ENCODE measurements around the gene NAB1.
"Not testable (repeated sequence)": the region's sequence is repeated elsewhere in the genome, so short reads cannot be mapped to it uniquely, and the experiment has no call there.

The NAB1 gene, protein sequence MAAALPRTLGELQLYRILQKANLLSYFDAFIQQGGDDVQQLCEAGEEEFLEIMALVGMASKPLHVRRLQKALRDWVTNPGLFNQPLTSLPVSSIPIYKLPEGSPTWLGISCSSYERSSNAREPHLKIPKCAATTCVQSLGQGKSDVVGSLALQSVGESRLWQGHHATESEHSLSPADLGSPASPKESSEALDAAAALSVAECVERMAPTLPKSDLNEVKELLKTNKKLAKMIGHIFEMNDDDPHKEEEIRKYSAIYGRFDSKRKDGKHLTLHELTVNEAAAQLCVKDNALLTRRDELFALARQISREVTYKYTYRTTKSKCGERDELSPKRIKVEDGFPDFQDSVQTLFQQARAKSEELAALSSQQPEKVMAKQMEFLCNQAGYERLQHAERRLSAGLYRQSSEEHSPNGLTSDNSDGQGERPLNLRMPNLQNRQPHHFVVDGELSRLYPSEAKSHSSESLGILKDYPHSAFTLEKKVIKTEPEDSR

DNA sequence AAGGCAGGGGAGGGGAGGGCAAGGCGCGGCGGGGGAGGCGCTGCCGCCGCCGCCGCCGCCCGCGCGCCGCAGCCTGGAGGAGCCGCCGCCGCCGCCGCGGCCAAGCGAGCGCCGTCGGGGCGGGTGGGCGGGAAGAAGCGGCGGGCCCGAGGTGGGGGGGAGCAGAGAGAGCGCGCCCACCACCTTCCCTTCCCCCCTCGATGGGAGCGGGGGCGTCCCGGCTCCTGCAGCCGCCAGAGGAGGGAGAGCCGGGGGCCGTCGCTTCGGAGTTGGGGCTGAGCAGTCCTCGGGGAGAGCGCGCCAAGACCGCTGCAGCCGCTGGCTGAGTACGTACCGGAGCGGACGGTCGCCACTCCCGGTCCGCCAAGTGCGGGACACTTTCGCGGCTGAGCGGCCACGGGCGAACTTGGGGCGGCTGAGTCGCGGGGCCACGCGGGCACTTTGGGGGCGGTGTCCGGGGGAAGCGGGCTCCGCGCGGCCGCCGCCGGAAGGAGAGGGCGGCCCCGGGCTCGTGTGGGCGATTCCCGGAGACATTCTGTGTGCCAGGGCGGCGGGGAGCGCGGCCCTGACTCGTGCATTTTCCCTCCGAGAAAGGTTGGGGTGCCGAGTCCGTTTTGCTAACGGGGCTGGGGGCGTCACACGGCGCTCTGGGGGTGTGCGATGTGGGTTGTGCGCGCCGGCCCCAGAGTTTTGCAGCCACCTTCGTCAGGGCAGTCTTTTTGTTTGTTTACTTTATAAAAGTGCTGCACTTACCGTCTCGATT is at the start of gene NAB1:
Gene NAB1, plus strand, starts transcription at position 49 of the 763 bp plus-strand sequence. CDS start 10,094 bp downstream, outside the sequence.
- peak; percentile 73 for DNase-seq

DNA sequence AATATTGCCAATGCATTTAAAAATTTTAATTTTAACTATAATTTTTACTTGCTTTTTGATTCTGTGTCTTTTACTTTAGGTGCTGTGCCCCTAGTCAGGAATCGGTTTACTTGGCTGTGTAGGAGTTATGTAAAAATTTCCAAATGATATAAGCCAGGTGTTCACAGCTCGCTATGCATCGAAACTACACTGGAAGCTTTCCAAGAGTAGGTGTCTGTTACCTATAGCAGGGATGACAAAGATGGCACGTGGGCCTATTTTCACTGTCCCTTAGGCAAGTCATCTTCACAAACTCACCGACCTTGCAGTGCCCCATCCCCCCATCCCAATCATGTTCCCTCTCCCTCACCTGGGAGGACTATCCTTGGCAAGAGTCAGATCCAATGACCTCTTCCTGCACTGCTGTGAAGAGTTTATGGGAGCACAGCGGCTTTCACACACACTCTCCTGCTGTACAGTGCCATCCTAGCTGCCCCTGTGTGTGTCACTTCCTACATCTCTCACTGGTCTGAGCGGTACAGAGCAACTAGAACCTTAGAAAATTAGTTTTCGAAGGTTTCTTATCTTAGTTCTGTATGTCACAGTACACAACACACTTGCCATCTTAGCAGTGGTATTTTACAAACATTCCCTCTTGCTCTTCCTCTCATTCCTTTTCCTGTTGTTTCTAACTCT is 49.2 kb upstream of the NAB1 start:
- no peak for DNase-seq

DNA sequence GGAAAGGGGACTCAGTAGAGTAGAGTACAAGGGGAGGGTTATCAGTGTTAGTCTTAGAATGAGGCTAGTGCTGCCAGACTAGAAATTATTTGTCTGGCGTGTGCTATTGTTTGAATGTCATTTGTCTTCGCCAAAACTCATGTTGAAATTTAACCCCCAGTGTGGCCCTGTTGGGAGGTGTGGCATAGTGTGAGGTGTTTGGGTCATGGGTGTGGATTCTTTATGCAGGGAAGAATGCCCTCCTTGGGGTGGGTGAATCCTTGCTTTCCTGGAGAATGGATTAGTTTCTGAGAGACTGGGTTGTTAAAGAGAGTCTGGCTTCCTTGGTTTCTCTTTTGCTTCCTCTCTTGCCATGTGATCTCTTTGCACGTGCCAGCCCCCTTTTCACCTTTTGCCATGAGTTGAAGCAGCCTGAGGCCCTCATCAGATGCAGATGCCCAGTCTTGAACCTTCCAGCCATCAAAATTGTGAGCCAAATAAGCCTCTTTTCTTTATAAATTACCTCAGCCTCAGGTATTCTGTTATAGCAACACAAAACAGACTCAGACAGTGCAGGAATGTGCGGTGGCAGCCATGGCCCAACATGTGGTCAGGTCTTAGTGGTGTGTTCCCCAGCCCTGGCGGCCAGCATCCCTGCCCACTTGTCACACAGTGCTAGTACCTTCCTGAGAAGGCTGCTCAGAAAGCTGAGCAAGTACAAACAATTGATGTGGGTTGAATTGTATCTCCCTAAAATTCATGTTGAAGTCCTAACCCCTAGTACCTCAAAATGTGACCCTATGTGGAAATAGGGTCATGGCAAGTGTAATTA is 48.4 kb upstream of the NAB1 start:
- DNase-seq, result no peak

DNA sequence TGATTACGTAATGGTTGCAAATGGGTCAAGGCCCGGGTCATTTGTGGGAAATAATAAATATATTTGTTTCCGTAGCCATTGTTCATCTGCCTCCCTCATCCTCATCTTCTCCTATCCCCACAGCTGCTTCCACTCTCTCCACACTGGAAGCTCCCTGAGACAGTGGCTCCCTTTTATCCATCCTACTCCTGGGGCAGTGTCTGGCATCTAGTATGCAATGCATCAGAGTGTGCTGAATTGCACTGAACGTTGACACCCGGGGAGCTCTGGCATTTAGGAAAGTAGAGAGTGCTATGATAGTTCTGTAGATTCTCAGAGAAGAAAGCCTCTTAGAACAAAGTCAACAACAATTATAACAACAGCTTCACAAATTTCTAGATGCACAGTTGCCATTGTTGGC is 45.5 kb upstream of the NAB1 start:
- DNase-seq, result no peak

DNA sequence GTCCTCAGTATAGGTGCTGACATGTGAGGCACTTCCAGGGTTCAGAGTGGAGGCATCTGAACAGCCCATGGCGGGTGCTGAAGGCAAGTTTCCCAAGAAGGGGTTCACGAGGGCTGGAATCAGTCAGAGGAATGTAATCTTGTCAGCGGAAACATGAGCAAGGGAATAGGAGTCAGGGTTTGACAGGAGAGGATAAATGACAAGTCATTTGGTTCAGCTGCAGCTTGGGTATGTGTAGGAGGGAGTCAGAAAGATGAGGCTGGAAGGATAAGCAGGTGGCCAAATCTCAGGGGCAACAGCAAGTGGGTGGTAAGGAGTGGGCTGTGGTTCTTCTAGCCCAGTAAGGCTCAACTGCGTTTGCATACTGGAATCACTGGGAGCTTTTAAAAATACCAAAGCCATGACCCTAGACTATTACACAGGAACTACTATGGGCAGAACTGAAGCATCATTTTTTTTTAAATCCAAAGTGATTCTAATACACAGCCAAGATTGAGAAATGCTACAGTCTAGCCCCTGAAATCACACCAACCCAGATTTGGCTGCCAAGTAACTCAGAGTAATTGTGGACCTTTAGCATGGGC is 41.8 kb upstream of the NAB1 start:
- DNase-seq, result no peak

DNA sequence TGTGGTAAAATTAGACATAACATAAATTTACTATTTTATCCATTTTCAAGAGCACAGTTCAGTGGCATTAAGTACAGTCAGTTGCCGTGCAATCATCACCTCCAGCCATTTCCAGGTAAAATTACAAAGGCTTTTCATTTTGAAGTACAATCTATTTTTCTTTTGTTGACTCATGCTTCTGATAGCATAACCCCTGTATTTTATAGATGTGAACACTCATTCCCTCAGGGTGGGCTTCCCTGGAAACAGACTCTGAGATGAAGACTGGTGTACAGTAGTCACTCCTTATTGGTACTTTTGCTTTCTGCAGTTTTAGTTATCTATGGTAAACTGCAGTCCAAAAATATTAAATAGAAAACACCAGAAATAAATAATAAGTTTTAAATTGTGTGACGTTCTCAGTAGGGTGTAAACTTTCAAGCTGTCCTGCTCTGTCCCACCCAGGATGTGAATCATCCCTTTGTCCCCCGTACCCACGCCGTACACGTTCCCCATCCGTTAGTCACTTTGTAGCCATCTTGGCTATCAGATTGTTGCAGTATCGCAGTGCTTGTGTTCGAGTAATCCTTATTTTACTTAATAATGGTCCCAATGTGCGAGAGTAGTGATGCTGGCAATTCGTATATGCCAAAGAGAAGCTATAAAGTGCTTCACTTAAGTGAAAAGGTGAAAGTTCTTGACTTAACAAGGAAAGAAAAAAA is 41.1 kb upstream of the NAB1 start:
- DNase-seq, result no peak

DNA sequence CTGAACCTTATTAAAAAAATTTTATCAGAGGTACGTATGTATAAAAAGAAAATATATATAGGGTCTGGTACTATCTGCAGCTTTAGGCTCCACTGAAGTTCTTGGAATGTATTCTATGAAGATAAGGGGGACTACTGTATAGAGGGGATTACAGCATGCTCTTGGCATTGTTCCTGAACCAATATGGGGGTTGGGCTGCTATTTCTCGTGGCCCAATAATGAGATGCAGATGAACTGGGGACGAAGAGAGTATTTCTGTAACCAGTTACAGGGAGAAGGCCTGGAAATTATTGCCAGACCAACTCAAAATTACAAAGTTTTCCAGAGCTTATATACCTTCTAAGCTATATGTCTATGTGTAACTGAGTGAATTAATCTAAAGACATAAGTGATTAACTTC is 40.0 kb upstream of the NAB1 start:
- DNase-seq, result not testable (repeated sequence)

DNA sequence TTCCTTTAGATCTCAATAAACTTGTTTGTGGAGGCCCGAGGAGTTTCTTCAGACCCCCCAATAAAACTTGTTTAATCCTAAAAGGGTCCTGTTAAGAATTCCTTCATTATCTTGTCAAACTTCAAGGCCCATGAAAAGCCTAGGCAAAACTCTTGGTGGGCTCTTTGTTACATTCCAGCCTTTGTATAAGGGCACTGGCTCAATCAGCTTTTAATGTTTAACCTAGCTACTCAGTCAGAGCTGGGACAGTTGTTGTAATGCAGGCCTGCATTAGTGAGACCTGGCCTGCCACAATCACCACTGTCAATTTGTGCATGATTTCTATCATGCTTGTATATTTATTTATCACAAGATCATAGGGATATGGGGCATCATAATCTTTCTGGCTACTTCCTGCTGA is 39.5 kb upstream of the NAB1 start:
- not testable (repeated sequence) for DNase-seq

DNA sequence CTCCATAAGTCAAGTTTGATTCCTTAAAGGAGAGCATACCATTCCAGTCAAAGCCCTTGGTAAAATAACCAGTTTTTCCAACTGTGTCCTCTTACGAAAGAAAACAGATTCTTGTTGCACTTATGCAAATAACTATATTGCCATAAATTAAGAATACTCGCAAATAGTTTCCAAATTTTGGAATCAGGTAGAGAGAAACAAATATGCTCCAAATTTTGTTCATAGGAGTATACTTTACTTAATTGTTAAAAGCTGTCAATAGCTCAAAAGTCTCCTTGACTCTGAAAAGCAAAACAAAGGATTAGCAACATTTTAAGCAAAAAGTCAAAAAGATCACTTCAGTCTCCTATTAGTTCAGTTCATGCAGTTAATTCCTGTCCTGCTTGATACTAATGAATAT is 38.4 kb upstream of the NAB1 start:
- DNase-seq, result not testable (repeated sequence)

DNA sequence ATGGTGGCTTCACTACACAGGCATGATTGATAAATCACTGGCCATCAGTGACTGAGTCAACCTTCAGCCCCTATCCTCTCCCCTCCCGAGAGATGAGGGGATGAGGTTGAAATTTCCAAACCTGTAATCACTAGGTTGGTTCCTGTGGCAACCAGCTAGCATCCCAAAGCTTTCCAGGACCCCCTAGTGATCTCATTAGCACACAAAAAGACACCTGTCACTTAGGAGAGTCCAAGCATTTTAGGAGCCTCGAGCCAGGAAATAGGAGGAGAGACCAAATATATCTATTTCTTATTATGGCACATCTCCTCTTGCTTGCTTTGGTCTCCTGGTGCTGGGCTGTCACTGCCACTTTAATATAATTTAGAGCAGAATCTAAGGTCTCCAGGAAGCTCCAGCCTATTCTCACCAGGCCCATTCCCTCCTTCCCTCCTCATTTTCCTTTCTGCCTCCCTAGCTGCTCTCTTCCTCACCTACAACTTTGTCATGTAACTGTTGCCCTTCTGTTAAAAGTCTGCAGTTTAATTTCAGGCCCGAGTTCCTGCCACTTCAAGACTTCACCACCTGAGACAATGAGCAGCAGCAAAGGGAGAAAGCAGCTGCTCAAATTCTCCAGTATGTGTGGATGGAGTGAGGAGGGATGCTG is 33.2 kb upstream of the NAB1 start:
- DNase-seq, result no peak

DNA sequence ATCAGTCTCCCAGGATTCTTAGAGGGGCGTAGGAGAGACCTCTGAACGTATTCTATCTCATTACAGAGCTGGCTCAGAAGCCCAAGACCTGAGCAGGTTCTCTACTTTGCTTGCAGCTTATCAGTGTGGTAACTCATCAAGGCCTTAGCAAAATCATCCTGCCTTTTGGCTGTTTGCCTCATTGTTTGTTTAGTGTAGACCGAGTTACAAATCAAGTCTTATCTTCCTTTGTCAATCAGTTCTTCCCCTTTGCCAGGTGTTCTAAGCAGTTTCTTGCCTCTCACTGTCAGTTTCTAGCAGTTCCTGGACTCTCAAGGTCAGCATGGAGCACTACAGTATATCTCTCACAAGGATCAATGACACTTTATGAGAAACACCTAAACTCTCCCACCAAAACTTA is 30.9 kb upstream of the NAB1 start:
- DNase-seq, result no peak

DNA sequence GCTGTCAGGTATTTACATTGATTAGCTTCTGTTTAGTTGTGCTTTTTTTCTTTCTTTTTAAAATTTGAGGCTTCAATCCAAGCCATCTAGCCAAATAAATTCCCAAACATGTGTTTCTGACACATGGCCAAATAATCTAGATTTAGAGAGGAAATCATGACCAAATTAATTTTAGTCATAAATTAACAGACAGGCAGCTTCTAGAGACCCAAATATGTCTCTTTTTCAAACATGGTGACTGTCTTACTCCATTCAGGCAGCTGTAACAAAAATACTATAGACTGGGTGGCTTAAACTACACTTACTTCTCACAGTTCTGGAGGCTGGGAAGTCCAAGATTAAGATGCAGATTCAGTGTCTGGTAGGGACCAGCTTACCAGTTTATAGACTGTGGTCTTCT is 23.2 kb upstream of the NAB1 start:
- DNase-seq, result no peak

DNA sequence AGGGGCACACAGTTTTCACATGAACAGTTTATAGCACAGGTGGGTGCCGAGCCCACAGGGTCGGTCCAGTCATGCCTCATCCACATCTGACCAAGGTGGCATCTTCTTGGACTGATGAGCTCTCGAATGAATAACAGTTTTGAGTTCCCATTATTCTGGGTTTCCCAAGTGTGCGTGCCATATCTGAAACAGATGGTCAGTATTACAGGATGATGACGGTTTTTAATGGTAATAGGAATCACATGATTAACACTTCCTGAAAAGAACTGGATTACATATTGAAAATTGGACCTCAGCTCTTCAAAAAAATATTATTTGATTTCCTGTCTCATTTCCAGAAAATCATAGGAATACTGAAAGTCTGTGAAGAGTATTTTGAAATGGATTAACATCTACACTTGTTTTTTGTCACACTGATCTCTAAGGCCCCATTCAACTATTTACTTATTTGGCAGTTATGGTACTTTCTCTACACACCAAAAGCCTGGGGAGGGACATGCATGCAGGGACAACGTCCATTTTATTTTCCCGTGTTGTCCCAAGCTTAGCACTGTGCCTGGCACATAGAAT is 22.2 kb upstream of the NAB1 start:
- DNase-seq, result no peak

DNA sequence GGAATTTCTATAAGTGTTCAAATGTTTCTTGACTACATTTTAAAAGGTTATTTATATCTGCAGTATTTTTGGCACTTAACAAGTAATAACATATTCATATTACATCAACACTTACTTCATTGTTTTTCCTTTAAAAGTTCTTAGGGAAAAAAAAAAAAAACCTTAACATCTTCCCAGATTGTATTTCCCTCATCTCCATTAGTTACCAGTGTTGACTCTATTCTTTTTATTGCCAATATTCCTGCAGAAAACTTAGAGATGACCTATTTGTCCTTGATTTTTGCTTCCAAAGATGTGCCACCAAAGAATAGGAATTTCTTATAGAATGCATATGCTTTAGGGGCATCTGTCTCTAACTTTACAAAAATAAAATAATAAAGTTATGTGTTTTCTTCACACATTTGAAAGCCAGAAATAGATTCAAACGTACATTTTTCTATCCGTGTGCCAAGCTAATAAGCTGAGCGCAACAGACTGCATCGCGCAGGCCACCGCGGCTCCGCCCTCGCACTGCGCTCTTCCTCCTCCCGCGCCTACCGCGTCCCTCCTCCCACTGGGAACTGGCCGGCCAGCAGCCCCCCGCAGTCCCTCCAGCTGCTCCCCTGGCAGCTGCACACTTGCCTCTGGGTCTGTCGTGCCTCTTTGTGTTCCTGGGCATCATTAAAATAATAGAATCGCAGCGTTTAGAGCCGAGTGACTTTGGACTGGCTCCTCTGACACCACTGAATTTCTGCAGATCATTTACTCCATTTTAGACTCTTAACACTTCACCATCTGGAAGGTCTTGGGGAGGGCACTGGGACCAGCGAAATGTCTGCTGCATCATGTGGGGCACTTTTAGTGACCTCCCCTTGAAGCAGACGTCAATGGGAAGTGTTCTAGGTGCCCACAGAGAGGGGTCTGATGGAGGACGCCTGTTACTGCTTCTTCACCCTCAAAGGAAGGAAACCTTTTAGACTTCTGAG is 21.2 kb upstream of the NAB1 start:
- no peak for DNase-seq

DNA sequence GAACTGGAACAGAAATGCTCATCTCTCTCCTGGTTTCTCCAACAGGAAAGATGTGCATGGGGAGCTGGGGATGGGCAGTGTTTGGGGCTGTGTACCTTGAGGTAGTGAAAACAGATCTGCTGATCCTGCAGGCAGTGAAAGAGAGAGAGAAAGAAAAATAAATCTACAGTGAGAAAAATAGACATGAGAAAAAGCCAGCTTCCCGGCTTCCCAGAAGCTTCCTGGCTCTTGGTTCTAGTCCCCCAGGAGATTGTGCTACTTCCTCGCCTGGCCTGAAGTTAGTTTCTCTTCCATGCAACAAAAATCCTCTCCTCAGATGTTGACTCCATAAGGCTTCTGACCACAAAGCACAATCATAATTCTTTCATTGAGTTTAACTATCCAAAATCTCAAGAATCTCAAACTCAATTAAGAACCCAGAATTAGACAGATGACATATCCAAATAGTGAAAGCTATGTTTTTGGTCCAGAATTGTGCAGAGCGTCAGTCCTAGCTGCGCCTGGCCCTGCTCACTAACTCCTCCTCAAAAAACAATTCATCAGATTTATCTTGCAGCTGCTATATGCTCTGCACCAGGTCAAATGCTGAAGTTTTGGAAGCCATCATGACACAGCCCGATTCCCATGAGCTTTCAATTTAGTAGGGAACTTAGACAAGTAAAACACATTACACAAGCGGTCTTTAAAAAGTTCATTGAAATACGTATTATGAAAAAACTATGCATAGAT is 20.1 kb upstream of the NAB1 start:
- no peak for DNase-seq

DNA sequence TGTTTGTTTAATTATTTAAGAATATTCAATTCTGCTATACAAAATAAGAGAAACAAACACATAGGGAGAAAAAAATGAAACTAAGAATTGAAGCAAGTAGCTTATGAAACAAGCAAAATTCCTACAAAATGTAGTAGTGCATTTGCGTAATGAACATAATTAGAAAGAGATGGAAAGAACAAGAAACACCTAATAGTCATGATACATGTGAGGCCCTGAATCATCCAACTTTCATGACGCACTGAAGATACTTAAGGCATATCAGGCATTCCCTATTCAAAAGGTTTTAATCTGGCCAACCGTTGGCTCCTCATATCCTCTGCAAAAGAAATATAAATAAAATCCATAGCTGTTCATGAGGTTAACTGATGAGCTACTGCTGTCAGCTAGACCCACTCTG is 14.5 kb upstream of the NAB1 start:
- DNase-seq, result no peak

DNA sequence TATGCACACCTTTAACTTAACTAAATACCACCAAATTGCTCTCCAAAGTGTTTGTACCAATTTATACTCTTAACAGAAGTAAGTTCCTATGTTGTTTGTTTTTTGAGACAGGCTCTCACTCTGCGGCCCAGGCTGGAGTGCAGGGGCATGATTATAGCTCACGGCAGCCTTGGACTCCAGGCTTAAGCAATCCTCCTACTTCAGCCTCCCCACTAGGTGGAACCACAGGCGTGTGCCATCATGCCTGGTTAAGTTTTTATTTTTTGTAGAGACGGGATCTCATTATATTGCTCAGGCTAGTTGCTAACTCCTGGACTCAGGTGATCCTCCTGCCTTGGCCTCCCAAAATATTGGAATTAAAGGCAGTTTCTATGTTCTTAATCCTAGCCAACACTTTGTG is 13.1 kb upstream of the NAB1 start:
- DNase-seq, result no peak

DNA sequence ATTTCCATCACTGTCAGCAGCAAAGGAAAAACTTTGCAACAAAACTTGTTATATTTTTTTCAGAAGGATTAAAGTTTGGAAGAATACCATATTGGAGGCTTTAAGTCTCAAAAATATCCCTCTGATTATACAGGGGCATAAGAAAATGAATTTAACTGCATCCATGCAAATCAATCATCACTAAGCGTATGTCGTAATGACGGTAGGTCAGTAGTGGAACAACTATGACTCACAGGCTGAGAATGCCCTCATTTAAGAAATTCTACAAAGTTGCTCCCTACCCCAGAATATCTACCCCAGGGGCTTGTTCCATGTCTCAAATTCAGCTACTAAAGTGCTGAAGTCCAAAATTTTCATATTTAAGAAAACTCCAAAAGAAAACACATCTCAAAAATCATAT is 12.5 kb upstream of the NAB1 start:
- no peak for DNase-seq

DNA sequence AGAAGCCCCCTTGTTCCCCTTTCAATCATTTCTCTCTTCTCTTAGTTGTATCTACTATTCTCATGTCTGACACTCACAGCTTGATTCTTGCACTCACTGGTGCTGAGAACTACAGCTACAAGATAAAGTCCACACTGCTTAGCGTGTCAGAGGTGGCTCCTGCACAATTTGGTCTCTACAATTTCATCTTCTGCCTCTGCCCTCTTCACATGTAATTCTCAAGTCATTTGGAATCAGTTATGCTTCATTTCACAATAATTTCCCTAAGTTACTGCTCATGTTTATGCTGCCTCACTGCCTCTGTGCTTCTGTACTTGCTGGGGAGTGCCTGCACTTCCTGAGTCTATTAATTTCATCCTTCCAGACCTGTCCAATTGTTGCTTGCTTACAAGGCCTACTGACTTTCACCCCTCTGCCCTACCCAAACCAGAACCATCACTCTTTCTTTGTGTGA is 11.6 kb upstream of the NAB1 start:
- DNase-seq, result no peak
